DLD1 (cell line): ENCODE data around the gene TMEM183A.
"Not testable (repeated sequence)": the region's sequence is repeated elsewhere in the genome, so short reads cannot be mapped to it uniquely, and the experiment has no call there.

Experiments used
- in situ Hi-C: cut with HindIII; loops from 2 replicates; pipeline ENCODE4 v1.10.0; 2017; ENCODE audit warnings: low sequenced_read_pairs

TMEM183A gene

GRCh38 chr1:203006948-203007871 lies at the start of gene TMEM183A:
TMEM183A (plus strand) TSS chr1:203007374; CDS start chr1:203007466, 92 bp downstream.
- in situ Hi-C loops = no loop called here

GRCh38 chr1:202957733-202958543 lies 49.2 kb upstream of the TMEM183A start, which contains the start of gene ADIPOR1:
ADIPOR1 (minus strand) TSS chr1:202958312; CDS start chr1:202951070, 7,242 bp downstream.
- in situ Hi-C loops = no loop called here

GRCh38 chr1:202958544-202959275 lies 48.5 kb upstream of the TMEM183A start:
- in situ Hi-C loops = no loop called here

GRCh38 chr1:202959276-202959620 lies 47.9 kb upstream of the TMEM183A start:
- in situ Hi-C loops = no loop called here

GRCh38 chr1:202961220-202961880 lies 45.8 kb upstream of the TMEM183A start:
- in situ Hi-C loops = no loop called here

- in situ Hi-C loops = no loop called here
Observed at GRCh38 chr1:202964791-202965410, 42.3 kb upstream of the TMEM183A start.

GRCh38 chr1:202965422-202965821 lies 41.8 kb upstream of the TMEM183A start:
- in situ Hi-C loops = no loop called here

- in situ Hi-C loops = no loop called here
Observed at GRCh38 chr1:202966006-202966898, 40.9 kb upstream of the TMEM183A start.

- in situ Hi-C loops = no loop called here
Observed at GRCh38 chr1:202967684-202968281, 39.4 kb upstream of the TMEM183A start.

- in situ Hi-C loops = no loop called here
Observed at GRCh38 chr1:202968351-202968750, 38.8 kb upstream of the TMEM183A start.

- in situ Hi-C loops = no loop called here
Observed at GRCh38 chr1:202968895-202969295, 38.3 kb upstream of the TMEM183A start.

- in situ Hi-C loops = no loop called here
Observed at GRCh38 chr1:202972046-202972445, 35.1 kb upstream of the TMEM183A start.

- in situ Hi-C loops = no loop called here
Observed at GRCh38 chr1:202974856-202975255, 32.3 kb upstream of the TMEM183A start.

GRCh38 chr1:202976633-202977032 lies 30.5 kb upstream of the TMEM183A start:
- in situ Hi-C loops = no loop called here

GRCh38 chr1:202979459-202979858 lies 27.7 kb upstream of the TMEM183A start:
- in situ Hi-C loops = no loop called here

- in situ Hi-C loops = no loop called here
Observed at GRCh38 chr1:202981939-202982338, 25.2 kb upstream of the TMEM183A start.

- in situ Hi-C loops = no loop called here
Observed at GRCh38 chr1:202982715-202983430, 24.3 kb upstream of the TMEM183A start.

- in situ Hi-C loops = not testable (repeated sequence)
Observed at GRCh38 chr1:202986120-202986519, 21.1 kb upstream of the TMEM183A start.
